Measurements from ENCODE around the gene GGA2. TPM values are rescaled to one million over a fixed set of nuclear protein-coding genes. Genes with fewer than 3 reads are reported as not detected.

GGA2 gene
- total RNA-seq, 4 donors from 2014 or later = 21.7 to 51.8 (median 36.9) TPM

DNA sequence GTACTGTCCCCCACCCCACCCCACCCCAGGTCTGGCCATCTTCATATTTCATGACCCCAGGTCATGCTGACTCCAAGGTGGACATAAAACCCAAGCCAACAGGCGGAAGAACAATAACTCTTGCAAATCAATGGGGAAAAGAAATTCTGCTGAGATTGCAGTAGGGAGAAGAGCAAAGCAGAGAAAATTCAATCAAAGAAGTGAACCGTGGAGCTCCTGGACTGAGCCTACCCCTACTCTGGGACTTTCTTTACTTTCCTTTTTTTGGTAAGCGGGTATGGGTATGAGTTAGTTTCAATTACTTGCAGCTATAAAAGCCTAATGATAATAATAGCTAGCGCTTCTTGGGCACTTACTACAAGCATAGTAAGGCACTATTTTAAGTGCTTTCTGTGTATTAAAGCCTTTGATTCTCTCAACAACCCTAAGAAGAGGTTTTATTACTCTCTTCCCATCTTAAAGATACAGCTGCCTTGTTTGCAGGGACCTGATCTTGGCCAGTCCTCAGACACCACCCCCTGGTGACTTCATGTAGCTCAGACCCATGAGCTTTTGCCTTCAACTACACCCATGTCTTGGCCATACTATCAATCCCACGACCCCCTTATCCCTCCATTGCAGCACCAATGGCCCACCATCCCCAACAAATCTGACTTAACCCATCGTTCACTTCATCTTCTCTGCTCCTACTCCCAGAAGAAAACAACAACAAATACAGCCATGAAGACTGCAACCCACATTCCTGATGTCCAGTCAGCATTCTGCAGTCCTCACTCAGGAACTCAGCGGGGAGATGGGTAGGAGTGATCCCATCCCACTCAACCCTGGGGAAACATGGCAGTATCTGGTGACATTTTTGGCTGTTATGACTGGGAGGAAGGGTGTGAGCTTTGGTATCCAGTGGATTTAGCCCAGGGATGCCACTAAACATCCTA lies 4.4 kb downstream of the GGA2 start:
- TF ChIP-seq EP300 (IDR thresholded peaks at IDR 0.05; ENCODE audit: low read depth) (no peak), POLR2A (IDR thresholded peaks at IDR 0.05) (no peak), POLR2AphosphoS5 (IDR thresholded peaks at IDR 0.05) (no peak)
- TF ChIP-seq, protein P1, sequence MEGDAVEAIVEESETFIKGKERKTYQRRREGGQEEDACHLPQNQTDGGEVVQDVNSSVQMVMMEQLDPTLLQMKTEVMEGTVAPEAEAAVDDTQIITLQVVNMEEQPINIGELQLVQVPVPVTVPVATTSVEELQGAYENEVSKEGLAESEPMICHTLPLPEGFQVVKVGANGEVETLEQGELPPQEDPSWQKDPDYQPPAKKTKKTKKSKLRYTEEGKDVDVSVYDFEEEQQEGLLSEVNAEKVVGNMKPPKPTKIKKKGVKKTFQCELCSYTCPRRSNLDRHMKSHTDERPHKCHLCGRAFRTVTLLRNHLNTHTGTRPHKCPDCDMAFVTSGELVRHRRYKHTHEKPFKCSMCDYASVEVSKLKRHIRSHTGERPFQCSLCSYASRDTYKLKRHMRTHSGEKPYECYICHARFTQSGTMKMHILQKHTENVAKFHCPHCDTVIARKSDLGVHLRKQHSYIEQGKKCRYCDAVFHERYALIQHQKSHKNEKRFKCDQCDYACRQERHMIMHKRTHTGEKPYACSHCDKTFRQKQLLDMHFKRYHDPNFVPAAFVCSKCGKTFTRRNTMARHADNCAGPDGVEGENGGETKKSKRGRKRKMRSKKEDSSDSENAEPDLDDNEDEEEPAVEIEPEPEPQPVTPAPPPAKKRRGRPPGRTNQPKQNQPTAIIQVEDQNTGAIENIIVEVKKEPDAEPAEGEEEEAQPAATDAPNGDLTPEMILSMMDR (IDR thresholded peaks at IDR 0.05) = no peak
- no peak for DNase-seq
- H3K4me3 ChIP-seq = no peak overlapping the region
- H3K27me3 ChIP-seq = no peaks in the 10 kb centered on the region
- intact Hi-C loops (cut with DNase I; ENCODE audit: low total_unique reads) (no loop called here), in situ Hi-C loops (cut with MboI; ENCODE audit: low pct_ligation_motif_present in 1 of 4, low pct_unique_long_range_greater_than_20kb in 1 of 4, low sequenced_read_pairs in 3 of 4) (no loop called here)
- H3K4me1 ChIP-seq = peaks cover 8 to 48% (median 31%) of the 10 kb centered on the region in 4 donors
- no peaks in the 10 kb centered on the region for H3K36me3 ChIP-seq
- 76 to 88% methylated on average over 4 to 7 of the region's 7 CpGs for WGBS, 2 donors (ENCODE audit: low coverage in 1 of 2)
- H3K9me3 ChIP-seq = no peaks in the 10 kb centered on the region
- peak overlapping the region in 2 of 4 donors; percentile 61 to 66 for H3K27ac ChIP-seq

DNA sequence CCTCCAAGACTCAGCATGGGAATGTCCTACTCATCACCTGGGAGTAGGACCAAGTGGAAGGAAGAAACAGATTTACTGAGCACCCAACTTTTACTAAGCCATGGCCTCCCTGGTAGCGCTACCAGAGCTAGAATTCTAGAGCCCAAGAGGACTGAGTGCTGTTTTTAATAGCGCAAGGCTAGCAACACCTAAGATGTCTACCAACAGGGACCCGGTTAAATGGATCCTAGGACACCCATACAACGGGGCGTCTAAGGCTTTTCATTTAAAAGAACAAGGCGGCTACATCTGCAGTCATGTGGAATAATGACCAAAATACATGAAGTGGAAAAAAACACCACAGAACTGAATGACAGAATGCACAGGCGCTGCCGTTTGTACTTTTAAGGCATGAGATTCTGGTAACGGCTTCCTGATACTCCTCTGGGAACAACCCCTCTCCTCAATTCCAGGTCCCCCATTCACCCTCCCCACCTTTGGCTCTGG lies 5.1 kb downstream of the GGA2 start:
- no peaks in the 10 kb centered on the region for H3K9me3 ChIP-seq
- in situ Hi-C loops (cut with MboI; ENCODE audit: low pct_ligation_motif_present in 1 of 4, low pct_unique_long_range_greater_than_20kb in 1 of 4, low sequenced_read_pairs in 3 of 4) = no loop called here

DNA sequence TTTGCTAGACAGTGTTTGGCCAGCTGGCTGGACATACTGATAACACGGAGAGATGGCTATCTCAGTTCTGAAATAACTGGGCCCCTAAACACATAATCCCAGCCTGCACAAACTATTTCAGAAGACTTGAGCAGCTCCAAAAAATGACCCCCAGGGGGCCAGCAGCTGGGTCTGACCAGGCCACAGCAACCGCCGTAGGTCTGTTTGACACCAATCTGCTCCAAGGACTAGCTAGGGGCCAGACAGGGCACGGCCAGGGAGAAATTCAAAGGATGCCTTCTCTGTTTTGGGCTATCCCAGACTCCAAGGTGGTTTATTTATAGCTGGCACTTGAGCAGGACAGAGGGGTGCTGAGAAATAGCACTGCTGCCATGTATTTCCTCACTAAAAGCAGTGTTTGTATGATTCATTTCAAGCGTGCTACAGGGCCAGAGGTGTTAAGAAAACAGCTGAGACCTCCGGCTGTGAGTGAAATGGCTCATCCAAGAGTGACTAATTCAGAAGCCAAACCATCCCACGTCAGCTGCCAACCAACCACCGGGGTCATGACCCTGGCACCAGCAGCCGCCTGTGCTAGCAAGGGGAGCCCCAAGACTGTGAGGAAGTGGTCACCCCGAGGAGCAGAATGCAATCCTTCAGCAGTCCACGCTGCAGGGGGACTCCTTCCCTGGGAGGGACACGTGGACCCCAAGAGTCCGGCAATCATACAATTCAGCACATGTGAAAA lies 5.7 kb downstream of the GGA2 start:
- 60 to 62% methylated on average over 1 to 13 of the region's 13 CpGs for WGBS, 2 donors (ENCODE audit: low coverage in 1 of 2)
- H3K36me3 ChIP-seq = no peaks in the 10 kb centered on the region
- H3K27me3 ChIP-seq = no peaks in the 10 kb centered on the region
- DNase-seq = peak; percentile 42
- no peaks in the 10 kb centered on the region for H3K9me3 ChIP-seq
- peaks cover 18 to 61% (median 42%) of the 10 kb centered on the region in 4 donors for H3K4me1 ChIP-seq
- TF ChIP-seq POLR2A (IDR thresholded peaks at IDR 0.05) (no peak), POLR2AphosphoS5 (IDR thresholded peaks at IDR 0.05) (peak in 2 of 3 donors; percentile 14 to 19)
- TF ChIP-seq, protein P1 (IDR thresholded peaks at IDR 0.05) = no peak
- peak overlapping the region; percentile 43 to 66 (median 52) for H3K27ac ChIP-seq
- intact Hi-C loops (cut with DNase I; ENCODE audit: low total_unique reads) (no loop called here), in situ Hi-C loops (cut with MboI; ENCODE audit: low pct_ligation_motif_present in 1 of 4, low pct_unique_long_range_greater_than_20kb in 1 of 4, low sequenced_read_pairs in 3 of 4) (no loop called here)
- no peak overlapping the region for H3K4me3 ChIP-seq

More for the DNA sequence above, 5.1 kb downstream of the GGA2 start:
- TF ChIP-seq EP300 (IDR thresholded peaks at IDR 0.05; ENCODE audit: low read depth) (no peak), POLR2A (IDR thresholded peaks at IDR 0.05) (no peak), POLR2AphosphoS5 (IDR thresholded peaks at IDR 0.05) (no peak)
- TF ChIP-seq, protein P1 (IDR thresholded peaks at IDR 0.05) = no peak
- intact Hi-C loops (cut with DNase I; ENCODE audit: low total_unique reads) = no loop called here
- H3K4me1 ChIP-seq = peaks cover 16 to 55% (median 37%) of the 10 kb centered on the region in 4 donors
- H3K4me3 ChIP-seq = no peak overlapping the region
- 82 to 84% methylated on average over 5 to 9 of the region's 9 CpGs for WGBS, 2 donors (ENCODE audit: low coverage in 1 of 2)
- no peaks in the 10 kb centered on the region for H3K27me3 ChIP-seq
- peak overlapping the region in 3 of 4 donors; percentile 43 to 66 (median 61) for H3K27ac ChIP-seq
- no peak for DNase-seq
- no peaks in the 10 kb centered on the region for H3K36me3 ChIP-seq

DNA sequence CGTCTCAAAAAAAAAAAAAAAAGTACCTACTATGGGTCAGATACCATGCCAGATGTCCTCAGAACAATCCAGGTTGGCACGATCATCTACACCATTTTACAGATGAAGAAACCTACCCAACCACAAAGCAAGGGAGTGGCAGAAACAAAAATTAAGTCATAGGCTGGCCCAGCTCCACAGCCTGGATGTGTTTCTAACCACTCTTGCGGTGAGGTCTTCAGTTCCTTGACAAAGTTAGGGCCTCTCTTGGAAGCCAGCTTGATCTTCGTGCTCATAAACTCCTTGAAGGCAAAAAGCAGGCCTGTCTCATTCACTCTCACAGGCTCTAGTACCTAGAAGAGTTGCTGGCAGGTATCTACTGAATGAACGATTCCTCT lies 6.2 kb downstream of the GGA2 start:
- Histone ChIP-seq H3K4me3 (no peak overlapping the region), H3K9me3 (no peaks in the 10 kb centered on the region), H3K4me1 (peaks cover 22 to 59% (median 41%) of the 10 kb centered on the region in 4 donors), H3K27ac (peak overlapping the region; percentile 32 to 66 (median 52)), H3K36me3 (no peaks in the 10 kb centered on the region), H3K27me3 (no peaks in the 10 kb centered on the region)
- in situ Hi-C loops (cut with MboI; ENCODE audit: low pct_ligation_motif_present in 1 of 4, low pct_unique_long_range_greater_than_20kb in 1 of 4, low sequenced_read_pairs in 3 of 4) (no loop called here), intact Hi-C loops (cut with DNase I; ENCODE audit: low total_unique reads) (no loop called here)
- 58 to 94% methylated on average over 2 to 5 of the region's 5 CpGs for WGBS, 2 donors (ENCODE audit: low coverage in 1 of 2)
- no peak for DNase-seq
- TF ChIP-seq POLR2A (IDR thresholded peaks at IDR 0.05) = no peak
- TF ChIP-seq, protein P1 (IDR thresholded peaks at IDR 0.05) = no peak
- no peak for TF ChIP-seq EP300 (IDR thresholded peaks at IDR 0.05; ENCODE audit: low read depth)
- no peak for TF ChIP-seq POLR2AphosphoS5 (IDR thresholded peaks at IDR 0.05)
